HepG2 (cell line): ENCODE results near the gene ZNF385B. TPM values are rescaled to one million over a fixed set of nuclear protein-coding genes. Genes with fewer than 3 reads are reported as not detected.
A peak's percentile ranks its signal among the peaks of the same experiment; 100 is the strongest.

Experiments used
- ATAC-seq: fragments of 200-7000 bp; cut with Tn5 transposase; 3 replicates; pipeline ENCODE4 v1.9.1; 2020; ENCODE audit warnings: mild to moderate bottlenecking, moderate library complexity
- BruUV-seq: library from RNA; stranded (reverse); fragments of 400-500 nt; replicated peaks from 2 replicates; lab custom pipeline; 2021; lab: Mats Ljungman, UMichigan
- CTCF ChIA-PET: fragments of 300-600 bp; formaldehyde crosslinking; extraction: SDS; loops from one replicate; lab custom pipeline; 2021; ENCODE audit warnings: low total read pairs, inconsistent platforms, low intra/inter-chr PET ratio; lab: Yijun Ruan, JAX
- POLR2A ChIA-PET: fragments of 350-600 bp; sonication (Branson Sonifier 250); formaldehyde crosslinking; loops from one replicate; lab custom pipeline; 2020; ENCODE audit warnings: antibody characterized with exemption, inconsistent platforms; lab: Yijun Ruan, JAX
- DNase-seq: peaks from one replicate; pipeline ENCODE4 v3.0.0-alpha.2; 2015; ENCODE audit warnings: low spot score
- FAIRE-seq: peaks from 3 replicates; lab custom pipeline; 2011; peaks lifted over from hg19 to GRCh38; lab: Jason Lieb, UNC
- H2AFZ ChIP-seq: one replicate; pipeline ENCODE4 v1.6.1; 2011; ENCODE audit warnings: low read length, inconsistent platforms
- H3K27ac ChIP-seq: fragments of 300-600 bp; 3 replicates; pipeline ENCODE4 v1.8.0; 2011; ENCODE audit warnings: mixed run types, mild to moderate bottlenecking, mixed read lengths, low read length, inconsistent platforms; ENCODE audit not compliant: insufficient read depth; ENCODE audit errors: extremely low read length
- H3K27me3 ChIP-seq, 2 experiments: fragments of 200-600 bp in 1 of 2; 2 replicates in 1 of 2; 3 replicates in 1 of 2; pipeline versions ENCODE4 v1.6.0 to v1.8.0; 2011; ENCODE audit warnings: low read length in 2 of 2, mild to moderate bottlenecking in 2 of 2, moderate library complexity in 2 of 2, inconsistent platforms in 1 of 2; ENCODE audit not compliant: insufficient read depth in 2 of 2, control insufficient read depth in 1 of 2
- H3K36me3 ChIP-seq, 2 experiments: fragments of 200-600 bp in 1 of 2; replicated peaks in 1 of 2; 2 replicates in 1 of 2; 3 replicates in 1 of 2; pipeline versions ENCODE4 v1.5.1 to v1.8.0; 2011; ENCODE audit warnings: low read length in 2 of 2, inconsistent platforms in 1 of 2; ENCODE audit not compliant: insufficient read depth in 2 of 2, control insufficient read depth in 1 of 2
- H3K4me1 ChIP-seq: 2 replicates; pipeline ENCODE4 v1.5.1; 2012; ENCODE audit warnings: low read length, inconsistent platforms; ENCODE audit not compliant: insufficient read depth
- H3K4me2 ChIP-seq: 2 replicates; pipeline ENCODE4 v1.6.0; 2011; ENCODE audit warnings: low read depth, low read length, inconsistent platforms
- H3K4me3 ChIP-seq, 3 experiments: fragments of 200-600 bp in 1 of 3; sonication (generic), shearing (Covaris generic) in 1 of 3; replicated peaks in 1 of 3; 2 replicates each; pipeline ENCODE4 v1.5.1; 2011 to 2016; ENCODE audit warnings: low read length in 3 of 3, inconsistent platforms in 2 of 3, low read depth in 2 of 3, mild to moderate bottlenecking in 2 of 3, control low read depth in 1 of 3, mixed read lengths in 1 of 3; ENCODE audit not compliant: insufficient read depth in 1 of 3
- H3K79me2 ChIP-seq: one replicate; pipeline ENCODE4 v1.6.1; 2011; ENCODE audit warnings: low read length, inconsistent platforms; ENCODE audit not compliant: insufficient read depth
- H3K9ac ChIP-seq: 2 replicates; pipeline ENCODE4 v1.6.0; 2011; ENCODE audit warnings: mild to moderate bottlenecking, low read depth, low read length, inconsistent platforms; ENCODE audit not compliant: insufficient read depth
- H3K9me3 ChIP-seq: 2 replicates; pipeline ENCODE4 v1.5.1; 2012; ENCODE audit warnings: mild to moderate bottlenecking, low read length
- H4K20me1 ChIP-seq: 2 replicates; pipeline ENCODE4 v1.6.0; 2011; ENCODE audit warnings: inconsistent platforms, mild to moderate bottlenecking, low read length, moderate library complexity; ENCODE audit not compliant: insufficient read depth
- ATM ChIP-seq: fragments of 450-650 bp; IDR thresholded peaks from 2 replicates; pipeline ENCODE4 v1.7.1; 2017; ENCODE audit warnings: mild to moderate bottlenecking, borderline replicate concordance
- CHD4 ChIP-seq: fragments of 200-600 bp; sonication (generic); IDR thresholded peaks from 2 replicates; pipeline ENCODE4 v1.7.0; 2017; ENCODE audit warnings: mild to moderate bottlenecking, low read length, borderline replicate concordance
- CREB1 ChIP-seq, 2 experiments: fragments of 450-650 bp in 1 of 2; IDR thresholded peaks; 2 replicates each; pipeline ENCODE4 v1.6.1; 2016 to 2017; ENCODE audit warnings: control low read depth in 1 of 2, mild to moderate bottlenecking in 1 of 2, missing compliant biosample characterization in 1 of 2, missing genetic modification characterization in 1 of 2
- FOXA1 ChIP-seq, 2 experiments: fragments of 450-650 bp in 1 of 2; sonication (generic) in 1 of 2; formaldehyde crosslinking in 1 of 2; IDR thresholded peaks; 2 replicates each; pipeline versions ENCODE4 v1.4.0 to v1.6.1; 2016 to 2020; ENCODE audit warnings: missing genetic modification reagents in 1 of 2
- FOXP1 ChIP-seq, 2 experiments: fragments of 450-650 bp in 1 of 2; IDR thresholded peaks; 2 replicates each; pipeline ENCODE4 v1.6.1; 2017 to 2018; ENCODE audit warnings: antibody characterized with exemption in 1 of 2
- IKZF1 ChIP-seq: fragments of 450-650 bp; IDR thresholded peaks from 2 replicates; pipeline ENCODE4 v1.7.1; 2016
- NBN ChIP-seq: fragments of 450-650 bp; conservative IDR thresholded peaks from 2 replicates; pipeline ENCODE4 v1.6.1; 2017
- PPARG ChIP-seq: conservative IDR thresholded peaks from 2 replicates; pipeline ENCODE4 v1.6.1; 2016; ENCODE audit warnings: missing biosample characterization, missing genetic modification reagents
- SNAPC2 ChIP-seq: sonication (generic); formaldehyde crosslinking; IDR thresholded peaks from 2 replicates; pipeline ENCODE4 v1.8.1; 2022; ENCODE audit warnings: mild to moderate bottlenecking, missing genetic modification reagents
- SOX6 ChIP-seq, 2 experiments: fragments of 450-650 bp in 1 of 2; sonication (generic) in 1 of 2; formaldehyde crosslinking in 1 of 2; IDR thresholded peaks; 2 replicates each; pipeline versions ENCODE4 v1.4.0 to v1.6.1; 2017 to 2020; ENCODE audit warnings: antibody characterized with exemption in 1 of 2, mild to moderate bottlenecking in 1 of 2, missing genetic modification reagents in 1 of 2
- TOE1 ChIP-seq: sonication (generic); formaldehyde crosslinking; IDR thresholded peaks from 2 replicates; pipeline ENCODE4 v1.4.0; 2020; ENCODE audit warnings: mild to moderate bottlenecking, missing genetic modification reagents
- WIZ ChIP-seq: sonication (generic); formaldehyde crosslinking; IDR thresholded peaks from 2 replicates; pipeline ENCODE4 v1.5.1; 2020; ENCODE audit warnings: mild to moderate bottlenecking, missing genetic modification reagents
- ZNF224 ChIP-seq: sonication (generic); formaldehyde crosslinking; IDR thresholded peaks from 2 replicates; pipeline ENCODE4 v1.5.0; 2020; ENCODE audit warnings: mild to moderate bottlenecking, missing genetic modification reagents
- ZNF703 ChIP-seq: sonication (generic); formaldehyde crosslinking; IDR thresholded peaks from 2 replicates; pipeline ENCODE4 v1.5.1; 2020; ENCODE audit warnings: missing genetic modification reagents, mild to moderate bottlenecking, moderate library complexity, borderline replicate concordance
- WGBS: methylation state at CpG from one replicate; pipeline ENCODE4 v1.1.6; 2017; ENCODE audit warnings: low lambda C conversion rate; 5-methylcytosine and 5-hydroxymethylcytosine counted together
- in situ Hi-C: cut with HindIII; loops from 2 replicates; pipeline ENCODE4 v1.10.0; 2017; ENCODE audit warnings: low pct_unique_long_range_greater_than_20kb; ENCODE audit not compliant: extremely low pct_ligation_motif_present
- intact Hi-C: fragments of 100-400 bp; cut with micrococcal nuclease; formaldehyde crosslinking; loops from one replicate; pipeline ENCODE4 v1.10.0; 2022; ENCODE audit not compliant: unreplicated experiment
- polyA plus RNA-seq, 8 experiments: library from polyadenylated mRNA; depleted of rRNA in 3 of 8; stranded (reverse) in 7 of 8; unstranded in 1 of 8; fragments of >200 nt; fragmentation: Illumina TruSeq in 4 of 8; extraction: Trizol in 4 of 8; gene quantifications; 2 replicates each; pipeline versions ENCODE4 v1.2.1 to v1.2.3, GENCODE V29; 2011 to 2016; ENCODE audit warnings: low read depth in 4 of 8, missing spikeins in 1 of 8, mixed read lengths in 1 of 8; ENCODE audit not compliant: insufficient read depth in 1 of 8
- total RNA-seq, 5 experiments: library from RNA; depleted of rRNA; stranded (reverse); fragments of >200 nt; fragmentation: Illumina TruSeq; extraction: Trizol; gene quantifications; 2 replicates each; pipeline ENCODE4 v1.2.3, GENCODE V29; 2016; ENCODE audit warnings: low read depth in 1 of 5
- TF ChIP-seq, protein P1 (sequence below): sonication (generic); formaldehyde crosslinking; IDR thresholded peaks from 2 replicates; pipeline ENCODE4 v1.9.0; 2021; ENCODE audit warnings: missing genetic modification reagents, mild to moderate bottlenecking, borderline replicate concordance
- TF ChIP-seq, protein P2 (sequence below): fragments of 450-650 bp; IDR thresholded peaks from 2 replicates; pipeline ENCODE4 v1.6.1; 2017
- TF ChIP-seq, protein P3 (sequence below): sonication (generic); formaldehyde crosslinking; IDR thresholded peaks from 2 replicates; pipeline ENCODE4 v1.5.0; 2020; ENCODE audit warnings: mild to moderate bottlenecking, missing genetic modification reagents

Gene ZNF385B
- total and polyA plus RNA-seq, 2 of the 13 experiments (the other 11 are each of a cell fraction or from before 2014, with no cell fraction given), result 3.3 to 6.7 TPM

DNA sequence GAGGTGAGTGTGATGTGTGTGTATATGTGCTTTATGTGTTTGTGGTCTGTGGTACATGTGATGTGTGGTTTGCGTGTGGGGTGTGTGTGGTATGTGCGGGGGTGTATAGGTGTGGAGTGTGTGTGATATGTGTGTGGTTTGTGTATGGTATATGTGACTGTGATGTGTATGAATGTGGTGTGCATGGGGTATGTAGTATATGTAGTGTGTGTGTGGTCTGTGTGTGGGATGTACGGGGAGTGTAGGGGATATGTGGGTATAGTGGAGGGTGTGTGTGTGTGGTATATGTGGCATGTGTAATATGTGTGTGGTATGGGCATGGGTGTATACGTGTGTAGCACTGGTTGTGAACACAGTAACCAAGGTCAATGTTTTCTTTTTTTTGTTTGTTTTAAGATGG, 87.4 kb downstream of the ZNF385B start:
- FAIRE-seq (no peak), DNase-seq (no peak), ATAC-seq (no peak)
- H3K79me2 ChIP-seq, result no peaks in the 10 kb centered on the region
- TF ChIP-seq WIZ (CRISPR knock-in tag) (no peak), ZNF703 (CRISPR knock-in tag) (no peak), CREB1 (IDR thresholded peaks at IDR 0.05) (0 out of 2 replicates have a peak, but pooled peaks have one; percentile 8), CREB1 (CRISPR knock-in tag; IDR thresholded peaks at IDR 0.05) (no peak), ATM (0 out of 2 replicates have a peak, but pooled peaks have one; percentile 22), SOX6 (IDR thresholded peaks at IDR 0.05) (0 out of 2 replicates have a peak, but pooled peaks have one; percentile 53), SOX6 (CRISPR knock-in tag; IDR thresholded peaks at IDR 0.05) (no peak), PPARG (CRISPR knock-in tag) (no peak), IKZF1 (0 out of 2 replicates have a peak, but pooled peaks have one; percentile 65), FOXP1 (IDR thresholded peaks at IDR 0.05) (peak; percentile 12; the same call in 1 of the 2 replicates), FOXP1 (CRISPR knock-in tag; IDR thresholded peaks at IDR 0.05) (no peak), TOE1 (CRISPR knock-in tag) (no peak), NBN (0 out of 2 replicates have a peak, but pooled peaks have one; percentile 63), FOXA1 (IDR thresholded peaks at IDR 0.05) (peak; percentile 36; the same call in 1 of the 2 replicates), FOXA1 (CRISPR knock-in tag; IDR thresholded peaks at IDR 0.05) (no peak), SNAPC2 (CRISPR knock-in tag) (no peak), ZNF224 (CRISPR knock-in tag) (no peak), CHD4 (no peak)
- TF ChIP-seq, protein P1, sequence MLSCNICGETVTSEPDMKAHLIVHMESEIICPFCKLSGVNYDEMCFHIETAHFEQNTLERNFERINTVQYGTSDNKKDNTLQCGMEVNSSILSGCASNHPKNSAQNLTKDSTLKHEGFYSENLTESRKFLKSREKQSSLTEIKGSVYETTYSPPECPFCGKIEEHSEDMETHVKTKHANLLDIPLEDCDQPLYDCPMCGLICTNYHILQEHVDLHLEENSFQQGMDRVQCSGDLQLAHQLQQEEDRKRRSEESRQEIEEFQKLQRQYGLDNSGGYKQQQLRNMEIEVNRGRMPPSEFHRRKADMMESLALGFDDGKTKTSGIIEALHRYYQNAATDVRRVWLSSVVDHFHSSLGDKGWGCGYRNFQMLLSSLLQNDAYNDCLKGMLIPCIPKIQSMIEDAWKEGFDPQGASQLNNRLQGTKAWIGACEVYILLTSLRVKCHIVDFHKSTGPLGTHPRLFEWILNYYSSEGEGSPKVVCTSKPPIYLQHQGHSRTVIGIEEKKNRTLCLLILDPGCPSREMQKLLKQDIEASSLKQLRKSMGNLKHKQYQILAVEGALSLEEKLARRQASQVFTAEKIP (CRISPR knock-in tag), result no peak
- TF ChIP-seq, protein P2, sequence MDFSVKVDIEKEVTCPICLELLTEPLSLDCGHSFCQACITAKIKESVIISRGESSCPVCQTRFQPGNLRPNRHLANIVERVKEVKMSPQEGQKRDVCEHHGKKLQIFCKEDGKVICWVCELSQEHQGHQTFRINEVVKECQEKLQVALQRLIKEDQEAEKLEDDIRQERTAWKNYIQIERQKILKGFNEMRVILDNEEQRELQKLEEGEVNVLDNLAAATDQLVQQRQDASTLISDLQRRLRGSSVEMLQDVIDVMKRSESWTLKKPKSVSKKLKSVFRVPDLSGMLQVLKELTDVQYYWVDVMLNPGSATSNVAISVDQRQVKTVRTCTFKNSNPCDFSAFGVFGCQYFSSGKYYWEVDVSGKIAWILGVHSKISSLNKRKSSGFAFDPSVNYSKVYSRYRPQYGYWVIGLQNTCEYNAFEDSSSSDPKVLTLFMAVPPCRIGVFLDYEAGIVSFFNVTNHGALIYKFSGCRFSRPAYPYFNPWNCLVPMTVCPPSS, result 0 out of 2 replicates have a peak, but pooled peaks have one; percentile 42
- TF ChIP-seq, protein P3, sequence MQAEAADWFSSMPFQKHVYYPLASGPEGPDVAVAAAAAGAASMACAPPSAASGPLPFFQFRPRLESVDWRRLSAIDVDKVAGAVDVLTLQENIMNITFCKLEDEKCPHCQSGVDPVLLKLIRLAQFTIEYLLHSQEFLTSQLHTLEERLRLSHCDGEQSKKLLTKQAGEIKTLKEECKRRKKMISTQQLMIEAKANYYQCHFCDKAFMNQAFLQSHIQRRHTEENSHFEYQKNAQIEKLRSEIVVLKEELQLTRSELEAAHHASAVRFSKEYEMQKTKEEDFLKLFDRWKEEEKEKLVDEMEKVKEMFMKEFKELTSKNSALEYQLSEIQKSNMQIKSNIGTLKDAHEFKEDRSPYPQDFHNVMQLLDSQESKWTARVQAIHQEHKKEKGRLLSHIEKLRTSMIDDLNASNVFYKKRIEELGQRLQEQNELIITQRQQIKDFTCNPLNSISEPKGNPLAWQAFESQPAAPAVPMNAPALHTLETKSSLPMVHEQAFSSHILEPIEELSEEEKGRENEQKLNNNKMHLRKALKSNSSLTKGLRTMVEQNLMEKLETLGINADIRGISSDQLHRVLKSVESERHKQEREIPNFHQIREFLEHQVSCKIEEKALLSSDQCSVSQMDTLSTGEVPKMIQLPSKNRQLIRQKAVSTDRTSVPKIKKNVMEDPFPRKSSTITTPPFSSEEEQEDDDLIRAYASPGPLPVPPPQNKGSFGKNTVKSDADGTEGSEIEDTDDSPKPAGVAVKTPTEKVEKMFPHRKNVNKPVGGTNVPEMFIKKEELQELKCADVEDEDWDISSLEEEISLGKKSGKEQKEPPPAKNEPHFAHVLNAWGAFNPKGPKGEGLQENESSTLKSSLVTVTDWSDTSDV, result no peak
- no peaks in the 10 kb centered on the region for H3K36me3 ChIP-seq
- ChIA-PET POLR2A (no interaction called here), CTCF (no interaction called here)
- H3K9me3 ChIP-seq, result no peaks in the 10 kb centered on the region
- no peaks in the 10 kb centered on the region for H4K20me1 ChIP-seq
- BruUV-seq, result no TSS peak
- no peak overlapping the region for H3K4me2 ChIP-seq
- WGBS, result 61% methylated on average over 4 of the region's 4 CpGs
- intact Hi-C loops, result no loop called here
- in situ Hi-C loops, result no loop called here
- H3K4me3 ChIP-seq, result no peak overlapping the region
- H3K4me1 ChIP-seq, result no peaks in the 10 kb centered on the region
- H3K9ac ChIP-seq, result no peak overlapping the region
- H2AFZ ChIP-seq, result no peak overlapping the region
- no peak overlapping the region for H3K27ac ChIP-seq
- H3K27me3 ChIP-seq, result peaks cover 0 to 2% of the 10 kb centered on the region in 2 experiments; a peak in 1 of 5 replicates
